Activated CD8-positive, alpha-beta memory T cell treated with anti-CD3 and anti-CD28 coated beads, Interleukin-2, amount 50 U/mL, for 4 hours (primary cell): ENCODE data around the gene IL1F10.

Experiments
- DNase-seq: peaks from one replicate; pipeline ENCODE4 v3.0.0-alpha.2; 2020

IL1F10 gene

GRCh38 chr2:113114224-113114945 is 46.6 kb downstream of the IL1F10 start:
- DNase-seq, result no peak

- DNase-seq, result no peak
Observed at GRCh38 chr2:113114996-113115395, 47.2 kb downstream of the IL1F10 start.

- no peak for DNase-seq
Observed at GRCh38 chr2:113116100-113116958, 48.6 kb downstream of the IL1F10 start.

- DNase-seq, result no peak
Observed at GRCh38 chr2:113117541-113118262, 49.9 kb downstream of the IL1F10 start.

GRCh38 chr2:113118263-113118657 is 50.5 kb downstream of the IL1F10 start:
- DNase-seq, result no peak

- DNase-seq, result no peak
Observed at GRCh38 chr2:113119111-113119510, 51.3 kb downstream of the IL1F10 start.

- DNase-seq, result no peak
Observed at GRCh38 chr2:113120861-113121260, 53.1 kb downstream of the IL1F10 start.

GRCh38 chr2:113122364-113122763 is 54.6 kb downstream of the IL1F10 start:
- no peak for DNase-seq

- DNase-seq, result no peak
Observed at GRCh38 chr2:113123726-113124125, 56.0 kb downstream of the IL1F10 start.

GRCh38 chr2:113124181-113124961 is 56.6 kb downstream of the IL1F10 start:
- no peak for DNase-seq
